Thyroid gland (tissue), 4 donors: ENCODE data around the gene ATP1A2. TPM values are rescaled to one million over a fixed set of nuclear protein-coding genes. Genes with fewer than 3 reads are reported as not detected.

Source experiments
- DNase-seq, 2 donors: peaks; one replicate each; pipeline ENCODE4 v3.0.0-alpha.2; 2019
- H3K27ac ChIP-seq, 3 donors: fragments of 200-600 bp; sonication (generic); 1 replicate in 2 of 3; 2 replicates in 1 of 3; pipeline ENCODE4 v1.5.1; 2016 to 2019; ENCODE audit warnings: mild to moderate bottlenecking in 1 of 3, moderate library complexity in 1 of 3
- H3K27me3 ChIP-seq: fragments of 200-600 bp; sonication (generic); one replicate; pipeline ENCODE4 v1.5.1; 2019
- H3K36me3 ChIP-seq, 2 donors: fragments of 200-600 bp; sonication (generic); one replicate each; pipeline ENCODE4 v1.5.1; 2016 to 2019
- H3K4me1 ChIP-seq, 2 donors: fragments of 200-600 bp; sonication (generic); one replicate each; pipeline ENCODE4 v1.5.1; 2017 to 2019
- H3K4me3 ChIP-seq, 3 donors: fragments of 200-600 bp; sonication (generic); replicated peaks in 1 of 3; 1 replicate in 2 of 3; 2 replicates in 1 of 3; pipeline ENCODE4 v1.5.1; 2016; ENCODE audit warnings: mild to moderate bottlenecking in 1 of 3
- H3K9me3 ChIP-seq: fragments of 200-600 bp; sonication (generic); one replicate; pipeline ENCODE4 v1.5.1; 2017
- CTCF ChIP-seq, 6 experiments: fragments of 200-600 bp in 3 of 6; fragments of 450-650 bp in 3 of 6; sonication (generic) in 3 of 6; IDR thresholded peaks; one replicate each; pipeline ENCODE4 v1.5.1; 2016 to 2019; ENCODE audit warnings: antibody characterized with exemption in 6 of 6, mild to moderate bottlenecking in 2 of 6, inconsistent platforms in 1 of 6, moderate library complexity in 1 of 6
- POLR2A ChIP-seq, 2 donors: fragments of 450-650 bp; IDR thresholded peaks; one replicate each; pipeline ENCODE4 v1.6.1; 2017; ENCODE audit warnings: antibody characterized with exemption in 2 of 2, mild to moderate bottlenecking in 2 of 2, moderate library complexity in 1 of 2
- WGBS, 2 donors: methylation state at CpG; one replicate each; pipeline ENCODE4 v1.1.5; 2017; 5-methylcytosine and 5-hydroxymethylcytosine counted together
- intact Hi-C: fragments of 100-400 bp; cut with DNase I; formaldehyde crosslinking; loops from one replicate; pipeline ENCODE4 v1.15.1; 2023
- total RNA-seq, 4 donors: library from RNA; depleted of rRNA; stranded (reverse); fragments of >200 nt; gene quantifications; one replicate each; pipeline ENCODE4 v1.2.3, GENCODE V29; 2016

The ATP1A2 gene
- total RNA-seq, 4 donors from 2014 or later, result 1.1 to 4.2 (median 2.6) TPM

- DNase-seq, result no peak
- Histone ChIP-seq H3K4me1 (peaks cover 13 to 36% of the 10 kb centered on the region in 2 donors), H3K9me3 (no peaks in the 10 kb centered on the region), H3K27me3 (no peaks in the 10 kb centered on the region), H3K36me3 (no peaks in the 10 kb centered on the region), H3K4me3 (no peak overlapping the region), H3K27ac (no peak overlapping the region)
- WGBS, 2 donors, result 85 to 91% methylated on average over 10 of the region's 10 CpGs
- intact Hi-C loops, result no loop called here
- TF ChIP-seq POLR2A (IDR thresholded peaks at IDR 0.05) (no peak), CTCF (IDR thresholded peaks at IDR 0.05) (no peak)
Observed at GRCh38 chr1:160164121-160164520, 48.6 kb downstream of the ATP1A2 start.

- 83 to 87% methylated on average over 12 of the region's 12 CpGs for WGBS, 2 donors
- H3K9me3 ChIP-seq, result no peaks in the 10 kb centered on the region
- no peak overlapping the region for H3K4me3 ChIP-seq
- H3K27ac ChIP-seq, result no peak overlapping the region
- H3K4me1 ChIP-seq, result peaks cover 12 to 27% of the 10 kb centered on the region in 2 donors
- no peak for DNase-seq
- H3K36me3 ChIP-seq, result no peaks in the 10 kb centered on the region
- H3K27me3 ChIP-seq, result no peaks in the 10 kb centered on the region
- intact Hi-C loops, result no loop called here
- TF ChIP-seq CTCF (IDR thresholded peaks at IDR 0.05) (no peak), POLR2A (IDR thresholded peaks at IDR 0.05) (no peak)
Observed at GRCh38 chr1:160166166-160166868, 50.8 kb downstream of the ATP1A2 start.

GRCh38 chr1:160167056-160167455, 51.5 kb downstream of the ATP1A2 start:
- intact Hi-C loops, result no loop called here
- H3K4me1 ChIP-seq, result peaks cover 12 to 32% of the 10 kb centered on the region in 2 donors
- no peaks in the 10 kb centered on the region for H3K27me3 ChIP-seq
- H3K9me3 ChIP-seq, result no peaks in the 10 kb centered on the region
- H3K4me3 ChIP-seq, result no peak overlapping the region
- TF ChIP-seq CTCF (IDR thresholded peaks at IDR 0.05) (no peak), POLR2A (IDR thresholded peaks at IDR 0.05) (no peak)
- DNase-seq, result no peak
- no peaks in the 10 kb centered on the region for H3K36me3 ChIP-seq
- 75 to 81% methylated on average over 4 of the region's 4 CpGs for WGBS, 2 donors
- no peak overlapping the region for H3K27ac ChIP-seq

GRCh38 chr1:160167580-160167979, 52.0 kb downstream of the ATP1A2 start:
- Histone ChIP-seq H3K27ac (no peak overlapping the region), H3K4me3 (no peak overlapping the region), H3K36me3 (no peaks in the 10 kb centered on the region), H3K9me3 (no peaks in the 10 kb centered on the region), H3K4me1 (peaks cover 12 to 30% of the 10 kb centered on the region in 2 donors), H3K27me3 (no peaks in the 10 kb centered on the region)
- 96% methylated on average over 6 of the region's 6 CpGs for WGBS, 2 donors
- TF ChIP-seq POLR2A (IDR thresholded peaks at IDR 0.05) (no peak), CTCF (IDR thresholded peaks at IDR 0.05) (no peak)
- intact Hi-C loops, result no loop called here
- DNase-seq, result no peak

GRCh38 chr1:160168016-160168415, 52.5 kb downstream of the ATP1A2 start:
- intact Hi-C loops, result no loop called here
- Histone ChIP-seq H3K27ac (no peak overlapping the region), H3K4me1 (peaks cover 12 to 26% of the 10 kb centered on the region in 2 donors), H3K36me3 (no peaks in the 10 kb centered on the region), H3K27me3 (no peaks in the 10 kb centered on the region), H3K9me3 (no peaks in the 10 kb centered on the region), H3K4me3 (no peak overlapping the region)
- no peak for DNase-seq
- 65 to 67% methylated on average over 5 of the region's 5 CpGs for WGBS, 2 donors
- TF ChIP-seq CTCF (IDR thresholded peaks at IDR 0.05), result no peak
- TF ChIP-seq POLR2A (IDR thresholded peaks at IDR 0.05), result no peak
